HepG2 (cell line): ENCODE data around the gene FAM81A.

Experiments used
- JUND ChIP-seq: sonication (generic); formaldehyde crosslinking; IDR thresholded peaks from 2 replicates; pipeline ENCODE4 v1.8.0; 2022; ENCODE audit warnings: mild to moderate bottlenecking, missing genetic modification reagents
- KLF16 ChIP-seq, 2 experiments: sonication (generic) in 1 of 2; formaldehyde crosslinking in 1 of 2; IDR thresholded peaks; 2 replicates each; pipeline versions ENCODE4 v1.6.1 to v1.8.0; 2016 to 2023; ENCODE audit warnings: missing genetic modification reagents in 2 of 2, missing compliant biosample characterization in 1 of 2
- MED8 ChIP-seq: sonication (generic); formaldehyde crosslinking; IDR thresholded peaks from 2 replicates; pipeline ENCODE4 v1.8.1; 2023; ENCODE audit warnings: mild to moderate bottlenecking, missing genetic modification reagents; ENCODE audit not compliant: insufficient replicate concordance
- MTF2 ChIP-seq: sonication (generic); formaldehyde crosslinking; IDR thresholded peaks from 2 replicates; pipeline ENCODE4 v1.5.0; 2020; ENCODE audit warnings: missing genetic modification reagents, borderline replicate concordance
- POLR2A ChIP-seq, 2 experiments: IDR thresholded peaks; 2 replicates each; pipeline ENCODE4 v1.6.1; 2011; ENCODE audit warnings: low read depth in 2 of 2, low read length in 2 of 2, mild to moderate bottlenecking in 1 of 2, moderate library complexity in 1 of 2; ENCODE audit not compliant: insufficient read depth in 1 of 2
- YY1 ChIP-seq: IDR thresholded peaks from 2 replicates; pipeline ENCODE4 v1.6.1; 2011; ENCODE audit warnings: low read length, low read depth, moderate library complexity, mild to moderate bottlenecking; ENCODE audit not compliant: insufficient read depth, insufficient replicate concordance
- ZC3H4 ChIP-seq: sonication (generic); formaldehyde crosslinking; IDR thresholded peaks from 2 replicates; pipeline ENCODE4 v1.4.0; 2020; ENCODE audit warnings: missing genetic modification reagents, borderline replicate concordance
- ZNF256 ChIP-seq: sonication (generic); formaldehyde crosslinking; conservative IDR thresholded peaks from 2 replicates; pipeline ENCODE4 v1.4.0; 2020; ENCODE audit warnings: missing genetic modification reagents
- TF ChIP-seq, protein P1 (sequence below): sonication (generic); formaldehyde crosslinking; IDR thresholded peaks from 2 replicates; pipeline ENCODE4 v1.5.0; 2020; ENCODE audit warnings: mild to moderate bottlenecking, missing genetic modification reagents, moderate library complexity

DNA sequence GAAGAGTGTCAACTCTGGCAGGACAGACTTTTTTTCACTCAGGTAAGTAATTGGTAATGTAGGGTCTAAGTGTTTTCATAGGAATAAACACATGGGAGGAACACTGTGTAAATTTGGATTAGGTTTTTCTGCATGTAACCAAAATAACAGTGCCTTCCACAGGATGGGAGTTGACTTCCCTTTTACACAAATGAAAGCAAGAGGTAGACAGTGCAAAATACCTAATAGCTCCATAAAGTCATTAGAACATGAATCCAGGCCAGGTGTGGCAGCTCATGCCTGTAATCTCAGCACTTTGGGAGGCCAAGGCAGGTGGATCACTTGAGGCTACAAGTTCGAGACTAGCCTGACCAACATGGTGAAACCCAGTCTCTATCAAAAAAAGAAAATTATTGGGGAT lies 39.8 kb upstream of the FAM81A start:
- TF ChIP-seq MTF2 (CRISPR knock-in tag) = no peak
- TF ChIP-seq, protein P1, sequence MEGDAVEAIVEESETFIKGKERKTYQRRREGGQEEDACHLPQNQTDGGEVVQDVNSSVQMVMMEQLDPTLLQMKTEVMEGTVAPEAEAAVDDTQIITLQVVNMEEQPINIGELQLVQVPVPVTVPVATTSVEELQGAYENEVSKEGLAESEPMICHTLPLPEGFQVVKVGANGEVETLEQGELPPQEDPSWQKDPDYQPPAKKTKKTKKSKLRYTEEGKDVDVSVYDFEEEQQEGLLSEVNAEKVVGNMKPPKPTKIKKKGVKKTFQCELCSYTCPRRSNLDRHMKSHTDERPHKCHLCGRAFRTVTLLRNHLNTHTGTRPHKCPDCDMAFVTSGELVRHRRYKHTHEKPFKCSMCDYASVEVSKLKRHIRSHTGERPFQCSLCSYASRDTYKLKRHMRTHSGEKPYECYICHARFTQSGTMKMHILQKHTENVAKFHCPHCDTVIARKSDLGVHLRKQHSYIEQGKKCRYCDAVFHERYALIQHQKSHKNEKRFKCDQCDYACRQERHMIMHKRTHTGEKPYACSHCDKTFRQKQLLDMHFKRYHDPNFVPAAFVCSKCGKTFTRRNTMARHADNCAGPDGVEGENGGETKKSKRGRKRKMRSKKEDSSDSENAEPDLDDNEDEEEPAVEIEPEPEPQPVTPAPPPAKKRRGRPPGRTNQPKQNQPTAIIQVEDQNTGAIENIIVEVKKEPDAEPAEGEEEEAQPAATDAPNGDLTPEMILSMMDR = no peak
- TF ChIP-seq POLR2A (IDR thresholded peaks at IDR 0.05; ENCODE audit: insufficient read depth in 1 of 2, low read depth in 2 of 2, low read length in 2 of 2) = no peak
- no peak for TF ChIP-seq KLF16 (CRISPR knock-in tag; IDR thresholded peaks at IDR 0.05)
- TF ChIP-seq ZNF256 (CRISPR knock-in tag) = no peak
- TF ChIP-seq MED8 (CRISPR knock-in tag) = no peak
- no peak for TF ChIP-seq ZC3H4
- TF ChIP-seq YY1 = no peak
- TF ChIP-seq JUND = no peak
